DOHH2 (cell line): ENCODE results near the gene DGUOK.

Experiments
- H3F3A ChIP-seq: fragments of 200-600 bp; sonication (generic), shearing (Covaris generic); 2 replicates; pipeline ENCODE4 v1.6.0; 2016; ENCODE audit warnings: antibody characterized with exemption, mild to moderate bottlenecking; ENCODE audit not compliant: control insufficient read depth, insufficient read depth
- H3K27ac ChIP-seq: fragments of 200-600 bp; sonication (generic); 2 replicates; pipeline ENCODE4 v1.5.1; 2014; ENCODE audit warnings: low read depth, mild to moderate bottlenecking, low read length, moderate library complexity
- H3K27me3 ChIP-seq: fragments of 200-600 bp; sonication (generic); 2 replicates; pipeline ENCODE4 v1.6.1; 2014; ENCODE audit warnings: mild to moderate bottlenecking, low read length, mixed read lengths; ENCODE audit not compliant: control insufficient read depth
- H3K36me3 ChIP-seq: fragments of 200-600 bp; sonication (generic); 2 replicates; pipeline ENCODE4 v1.6.1; 2014; ENCODE audit warnings: mild to moderate bottlenecking, low read length, moderate library complexity, mixed read lengths; ENCODE audit not compliant: control insufficient read depth
- H3K4me1 ChIP-seq: fragments of 200-600 bp; sonication (generic); 2 replicates; pipeline ENCODE4 v1.6.1; 2014; ENCODE audit warnings: mild to moderate bottlenecking, low read length, mixed read lengths; ENCODE audit not compliant: control insufficient read depth
- H3K4me2 ChIP-seq: fragments of 200-600 bp; sonication (generic); 2 replicates; pipeline ENCODE4 v1.6.0; 2014; ENCODE audit warnings: mild to moderate bottlenecking, low read length, moderate library complexity
- H3K4me3 ChIP-seq: fragments of 200-600 bp; sonication (generic); 2 replicates; pipeline ENCODE4 v1.5.1; 2014; ENCODE audit warnings: mild to moderate bottlenecking, low read length, mixed read lengths
- H3K79me2 ChIP-seq: fragments of 200-600 bp; sonication (generic); 2 replicates; pipeline ENCODE4 v1.6.1; 2014; ENCODE audit warnings: mild to moderate bottlenecking, low read length, mixed read lengths; ENCODE audit not compliant: control insufficient read depth
- H3K9me2 ChIP-seq: fragments of 200-600 bp; sonication (generic); replicated peaks from 2 replicates; pipeline ENCODE4 v1.6.1; 2014; ENCODE audit warnings: mild to moderate bottlenecking, low read length, mixed read lengths; ENCODE audit not compliant: control insufficient read depth
- H3K9me3 ChIP-seq: fragments of 200-600 bp; sonication (generic); 2 replicates; pipeline ENCODE4 v1.6.1; 2014; ENCODE audit warnings: antibody characterized with exemption, low read length, mixed read lengths; ENCODE audit not compliant: control insufficient read depth, insufficient read depth
- H4K20me1 ChIP-seq: fragments of 200-600 bp; sonication (generic); 2 replicates; pipeline ENCODE4 v1.6.0; 2014; ENCODE audit warnings: low read depth, mild to moderate bottlenecking, antibody characterized with exemption, low read length, moderate library complexity; ENCODE audit not compliant: control insufficient read depth, insufficient read depth
- CTCF ChIP-seq: fragments of 200-600 bp; sonication (generic); IDR thresholded peaks from one replicate; pipeline ENCODE4 v1.5.1; 2014; ENCODE audit warnings: antibody characterized with exemption, mild to moderate bottlenecking, low read depth, low read length; ENCODE audit not compliant: poor library complexity, severe bottlenecking
- EZH2phosphoT487 ChIP-seq: fragments of 200-600 bp; sonication (generic); IDR thresholded peaks from 2 replicates; pipeline ENCODE4 v1.6.1; 2017; ENCODE audit warnings: borderline replicate concordance, mild to moderate bottlenecking, antibody characterized with exemption, low read length, moderate library complexity, mixed read lengths

DGUOK gene

GRCh38 chr2:73946666-73947065 is 20.0 kb downstream of the DGUOK start:
- Histone ChIP-seq H3K9me3 (no peaks in the 10 kb centered on the region), H3K4me3 (no peak overlapping the region), H3K4me2 (no peak overlapping the region), H3F3A (no peaks in the 10 kb centered on the region), H3K36me3 (peaks cover 91% of the 10 kb centered on the region), H3K27ac (no peak overlapping the region), H4K20me1 (peaks cover 12% of the 10 kb centered on the region; the same call in 1 of the 2 replicates), H3K79me2 (peaks cover 44% of the 10 kb centered on the region), H3K27me3 (no peaks in the 10 kb centered on the region), H3K4me1 (no peaks in the 10 kb centered on the region), H3K9me2 (no peaks in the 10 kb centered on the region)
- no peak for TF ChIP-seq CTCF
- no peak for TF ChIP-seq EZH2phosphoT487

- Histone ChIP-seq H3K9me2 (no peaks in the 10 kb centered on the region), H3F3A (no peaks in the 10 kb centered on the region), H3K4me1 (no peaks in the 10 kb centered on the region), H3K27me3 (no peaks in the 10 kb centered on the region), H3K4me2 (no peak overlapping the region), H3K36me3 (peaks cover 98% of the 10 kb centered on the region), H3K27ac (no peak overlapping the region), H4K20me1 (peaks cover 12% of the 10 kb centered on the region; the same call in 1 of the 2 replicates), H3K4me3 (no peak overlapping the region), H3K79me2 (peaks cover 37% of the 10 kb centered on the region), H3K9me3 (no peaks in the 10 kb centered on the region)
- TF ChIP-seq CTCF (no peak), EZH2phosphoT487 (no peak)
Measured at GRCh38 chr2:73947412-73948018, 20.8 kb downstream of the DGUOK start.

GRCh38 chr2:73949802-73950201 is 23.1 kb downstream of the DGUOK start:
- no peaks in the 10 kb centered on the region for H3F3A ChIP-seq
- TF ChIP-seq EZH2phosphoT487 (no peak), CTCF (no peak)
- peaks cover 14% of the 10 kb centered on the region for H3K79me2 ChIP-seq
- H4K20me1 ChIP-seq = peaks cover 6% of the 10 kb centered on the region; the same call in 1 of the 2 replicates
- no peaks in the 10 kb centered on the region for H3K9me2 ChIP-seq
- no peaks in the 10 kb centered on the region for H3K4me1 ChIP-seq
- H3K27me3 ChIP-seq = no peaks in the 10 kb centered on the region
- no peak overlapping the region for H3K4me2 ChIP-seq
- no peak overlapping the region for H3K4me3 ChIP-seq
- no peaks in the 10 kb centered on the region for H3K9me3 ChIP-seq
- H3K27ac ChIP-seq = no peak overlapping the region
- peaks cover 93% of the 10 kb centered on the region for H3K36me3 ChIP-seq
